Measurements from ENCODE around the gene CYSLTR2. TPM values are rescaled to one million over a fixed set of nuclear protein-coding genes. Genes with fewer than 3 reads are reported as not detected.

CYSLTR2 gene
- total RNA-seq, 2 donors from 2014 or later = 0.10 to 0.80 TPM

DNA sequence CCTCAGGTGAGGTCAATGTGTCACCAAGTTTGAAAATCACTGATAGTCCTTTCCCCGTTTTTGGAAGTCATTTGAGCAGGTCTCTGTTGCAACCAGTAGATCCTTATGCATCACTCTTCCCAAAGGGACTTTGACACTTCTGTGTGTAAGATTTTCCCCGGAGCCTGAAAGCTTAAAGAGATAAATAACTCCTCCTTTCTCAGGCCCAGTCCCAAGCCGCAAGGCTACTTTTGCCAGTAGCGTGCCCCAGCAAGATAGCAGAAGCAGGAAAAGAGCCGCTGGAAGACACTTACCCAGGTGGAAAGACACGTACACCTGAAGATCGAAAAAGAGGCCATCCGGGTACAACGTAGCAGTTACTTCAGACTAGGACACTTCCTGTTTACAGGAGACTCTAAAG, 106.9 kb downstream of the CYSLTR2 start:
- Histone ChIP-seq H3K9me3 (no peaks in the 10 kb centered on the region), H3K27ac (no peak overlapping the region), H3K27me3 (no peaks in the 10 kb centered on the region), H3K4me1 (no peaks in the 10 kb centered on the region), H3K9ac (ENCODE audit: low read depth in 2 of 2, low read length in 2 of 2) (no peak overlapping the region), H3K36me3 (no peaks in the 10 kb centered on the region), H3K4me3 (no peak overlapping the region)
- intact Hi-C loops (cut with DNase I) = no loop called here
- no peak for DNase-seq
- TF ChIP-seq, protein P1, sequence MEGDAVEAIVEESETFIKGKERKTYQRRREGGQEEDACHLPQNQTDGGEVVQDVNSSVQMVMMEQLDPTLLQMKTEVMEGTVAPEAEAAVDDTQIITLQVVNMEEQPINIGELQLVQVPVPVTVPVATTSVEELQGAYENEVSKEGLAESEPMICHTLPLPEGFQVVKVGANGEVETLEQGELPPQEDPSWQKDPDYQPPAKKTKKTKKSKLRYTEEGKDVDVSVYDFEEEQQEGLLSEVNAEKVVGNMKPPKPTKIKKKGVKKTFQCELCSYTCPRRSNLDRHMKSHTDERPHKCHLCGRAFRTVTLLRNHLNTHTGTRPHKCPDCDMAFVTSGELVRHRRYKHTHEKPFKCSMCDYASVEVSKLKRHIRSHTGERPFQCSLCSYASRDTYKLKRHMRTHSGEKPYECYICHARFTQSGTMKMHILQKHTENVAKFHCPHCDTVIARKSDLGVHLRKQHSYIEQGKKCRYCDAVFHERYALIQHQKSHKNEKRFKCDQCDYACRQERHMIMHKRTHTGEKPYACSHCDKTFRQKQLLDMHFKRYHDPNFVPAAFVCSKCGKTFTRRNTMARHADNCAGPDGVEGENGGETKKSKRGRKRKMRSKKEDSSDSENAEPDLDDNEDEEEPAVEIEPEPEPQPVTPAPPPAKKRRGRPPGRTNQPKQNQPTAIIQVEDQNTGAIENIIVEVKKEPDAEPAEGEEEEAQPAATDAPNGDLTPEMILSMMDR (IDR thresholded peaks at IDR 0.05) = no peak

Other genes starting within 250 kb of the CYSLTR2 start
- 10 to 100 TPM in 1 of 2 donors, 1 to 10 TPM in 1; 4.9 to 17.8 TPM for gene LPAR6, start 240.8 kb upstream of the CYSLTR2 start, total RNA-seq
- gene RCBTB2, start 120.8 kb upstream of the CYSLTR2 start, total RNA-seq = 1 to 10 TPM; 3.3 to 5.5 TPM

Data from colonic mucosa (tissue), 4 donors.